CD14-positive monocyte (primary cell): ENCODE measurements around the gene CEP162. TPM values are rescaled to one million over a fixed set of nuclear protein-coding genes. Genes with fewer than 3 reads are reported as not detected.
"Not testable (repeated sequence)": the region's sequence is repeated elsewhere in the genome, so short reads cannot be mapped to it uniquely, and the experiment has no call there.

Source experiments
- DNase-seq, 3 donors: peaks; one replicate each; pipeline ENCODE4 v3.0.0-alpha.2; 2011 to 2022
- H2AFZ ChIP-seq: 2 replicates; pipeline ENCODE4 v1.6.0; 2012; ENCODE audit warnings: mild to moderate bottlenecking, low read depth, low read length, inconsistent platforms; ENCODE audit not compliant: insufficient read depth, poor library complexity, severe bottlenecking
- H3K27ac ChIP-seq, 2 donors: 1 replicate in 1 of 2; 2 replicates in 1 of 2; pipeline ENCODE4 v1.5.1; 2012 to 2013; ENCODE audit warnings: low read length in 2 of 2, control low read depth in 1 of 2, inconsistent platforms in 1 of 2, low read depth in 1 of 2, mild to moderate bottlenecking in 1 of 2
- H3K27me3 ChIP-seq, 2 donors: one replicate each; pipeline versions ENCODE4 v1.6.0 to v1.6.1; 2011 to 2013; ENCODE audit warnings: low read length in 2 of 2; ENCODE audit not compliant: control insufficient read depth in 2 of 2, insufficient read depth in 2 of 2
- H3K36me3 ChIP-seq, 2 donors: replicated peaks in 1 of 2; 1 replicate in 1 of 2; 2 replicates in 1 of 2; pipeline versions ENCODE4 v1.5.1 to v1.6.1; 2012 to 2013; ENCODE audit warnings: low read length in 2 of 2, control low read depth in 1 of 2, inconsistent platforms in 1 of 2, mild to moderate bottlenecking in 1 of 2; ENCODE audit not compliant: insufficient read depth in 2 of 2, control insufficient read depth in 1 of 2
- H3K4me1 ChIP-seq, 2 donors: 1 replicate in 1 of 2; 2 replicates in 1 of 2; pipeline versions ENCODE4 v1.5.1 to v1.6.1; 2012 to 2013; ENCODE audit warnings: low read length in 2 of 2, control low read depth in 1 of 2, inconsistent platforms in 1 of 2, mild to moderate bottlenecking in 1 of 2, moderate library complexity in 1 of 2; ENCODE audit not compliant: insufficient read depth in 2 of 2, control insufficient read depth in 1 of 2
- H3K4me2 ChIP-seq: replicated peaks from 2 replicates; pipeline ENCODE3; 2012; ENCODE audit warnings: low read length, moderate library complexity, mild to moderate bottlenecking; ENCODE audit not compliant: poor library complexity, severe bottlenecking; ENCODE audit errors: extremely low read depth
- H3K4me3 ChIP-seq, 3 experiments: fragments of 200-600 bp in 1 of 3; sonication (generic) in 1 of 3; replicated peaks in 1 of 3; 1 replicate in 2 of 3; 2 replicates in 1 of 3; pipeline ENCODE4 v1.5.1; 2011 to 2013; ENCODE audit warnings: low read length in 3 of 3, mild to moderate bottlenecking in 3 of 3, control low read depth in 2 of 3, low read depth in 2 of 3, inconsistent platforms in 1 of 3, moderate library complexity in 1 of 3
- H3K79me2 ChIP-seq: 2 replicates; pipeline ENCODE4 v1.6.0; 2012; ENCODE audit warnings: mild to moderate bottlenecking, control low read depth, inconsistent platforms, low read length, moderate library complexity; ENCODE audit not compliant: insufficient read depth
- H3K9ac ChIP-seq: 2 replicates; pipeline ENCODE4 v1.6.0; 2017; ENCODE audit warnings: low read length, mild to moderate bottlenecking; ENCODE audit not compliant: insufficient read depth, poor library complexity, severe bottlenecking
- H3K9me3 ChIP-seq, 2 donors: replicated peaks in 1 of 2; 1 replicate in 1 of 2; 2 replicates in 1 of 2; pipeline versions ENCODE4 v1.5.1 to v1.6.1; 2012 to 2013; ENCODE audit warnings: low read length in 2 of 2, control low read depth in 1 of 2; ENCODE audit not compliant: control insufficient read depth in 1 of 2, insufficient read depth in 1 of 2
- H4K20me1 ChIP-seq: 2 replicates; pipeline ENCODE4 v1.6.0; 2012; ENCODE audit warnings: mild to moderate bottlenecking, low read length, control low read depth, moderate library complexity; ENCODE audit not compliant: insufficient read depth
- H3K27ac Mint-ChIP-seq, 7 donors: one replicate each; pipeline ENCODE4 v1.8.0; 2020; ENCODE audit warnings: mild to moderate bottlenecking in 7 of 7, mixed read lengths in 7 of 7, moderate library complexity in 6 of 7, inconsistent platforms in 2 of 7
- H3K27me3 Mint-ChIP-seq, 3 donors: one replicate each; pipeline ENCODE4 v1.8.0; 2021 to 2022; ENCODE audit warnings: low read depth in 3 of 3, mild to moderate bottlenecking in 3 of 3, mixed read lengths in 3 of 3, moderate library complexity in 3 of 3, inconsistent platforms in 1 of 3
- H3K36me3 Mint-ChIP-seq, 2 donors: one replicate each; pipeline ENCODE4 v1.8.0; 2020; ENCODE audit warnings: mixed read lengths in 2 of 2, inconsistent platforms in 1 of 2, mild to moderate bottlenecking in 1 of 2
- H3K4me1 Mint-ChIP-seq: one replicate; pipeline ENCODE4 v1.8.0; 2020; ENCODE audit warnings: mild to moderate bottlenecking, mixed read lengths
- H3K4me3 Mint-ChIP-seq, 2 donors: one replicate each; pipeline ENCODE4 v1.8.0; 2020; ENCODE audit warnings: mild to moderate bottlenecking in 2 of 2, mixed read lengths in 2 of 2, moderate library complexity in 1 of 2
- H3K9me3 Mint-ChIP-seq, 7 donors: one replicate each; pipeline ENCODE4 v1.8.0; 2020 to 2022; ENCODE audit warnings: mixed read lengths in 7 of 7, mild to moderate bottlenecking in 6 of 7, moderate library complexity in 6 of 7, inconsistent platforms in 2 of 7
- WGBS: methylation state at CpG from one replicate; pipeline ENCODE4 v1.1.5; 2013; ENCODE audit warnings: missing lambda C conversion rate; ENCODE audit not compliant: insufficient coverage; 5-methylcytosine and 5-hydroxymethylcytosine counted together
- intact Hi-C, 2 donors: fragments of 100-400 bp; cut with micrococcal nuclease; formaldehyde crosslinking; loops; one replicate each; pipeline versions ENCODE4 v1.15.0 to v1.15.1; 2023
- polyA plus RNA-seq, 3 donors: library from polyadenylated mRNA; depleted of rRNA in 1 of 3; unstranded in 2 of 3; stranded (reverse) in 1 of 3; fragments of 300-500 nt in 2 of 3; fragments of >200 nt in 1 of 3; fragmentation: Illumina TruSeq in 2 of 3; gene quantifications; 1 replicate in 2 of 3; 2 replicates in 1 of 3; pipeline ENCODE4 v1.2.3, GENCODE V29; 2012 to 2021
- TF ChIP-seq, protein P1 (sequence below): fragments of 200-600 bp; IDR thresholded peaks from one replicate; pipeline ENCODE4 v1.8.0; 2022; ENCODE audit warnings: antibody characterized with exemption, mild to moderate bottlenecking

The CEP162 gene
- polyA plus RNA-seq, 3 donors: 1.5 to 2.7 (median 1.6) TPM

- H3K4me2 ChIP-seq: no peak overlapping the region
- intact Hi-C loops: no loop called here
- H3K36me3 ChIP-seq: no peaks in the 10 kb centered on the region
- H3K27ac ChIP-seq: no peak overlapping the region
- no peaks in the 10 kb centered on the region for H3K4me1 Mint-ChIP-seq
- no peak overlapping the region for H2AFZ ChIP-seq
- peaks cover 0 to 9% (median 2%) of the 10 kb centered on the region in 7 donors for H3K9me3 Mint-ChIP-seq
- no peaks in the 10 kb centered on the region for H3K36me3 Mint-ChIP-seq
- H3K9me3 ChIP-seq: peaks cover 4 to 6% of the 10 kb centered on the region in 2 donors
- peaks cover 0 to 1% (median 0%) of the 10 kb centered on the region in 3 donors for H3K27me3 Mint-ChIP-seq
- no peak for DNase-seq
- no peaks in the 10 kb centered on the region for H3K27me3 ChIP-seq
- no peak overlapping the region for H3K9ac ChIP-seq
- no peak overlapping the region for H3K27ac Mint-ChIP-seq
- no peak overlapping the region for H3K4me3 Mint-ChIP-seq
- H3K4me1 ChIP-seq: no peaks in the 10 kb centered on the region
- H4K20me1 ChIP-seq: no peaks in the 10 kb centered on the region
- H3K79me2 ChIP-seq: no peaks in the 10 kb centered on the region
- no CpG with 5 or more reads among the region's 1 CpG for WGBS
- no peak overlapping the region for H3K4me3 ChIP-seq
- TF ChIP-seq, protein P1, sequence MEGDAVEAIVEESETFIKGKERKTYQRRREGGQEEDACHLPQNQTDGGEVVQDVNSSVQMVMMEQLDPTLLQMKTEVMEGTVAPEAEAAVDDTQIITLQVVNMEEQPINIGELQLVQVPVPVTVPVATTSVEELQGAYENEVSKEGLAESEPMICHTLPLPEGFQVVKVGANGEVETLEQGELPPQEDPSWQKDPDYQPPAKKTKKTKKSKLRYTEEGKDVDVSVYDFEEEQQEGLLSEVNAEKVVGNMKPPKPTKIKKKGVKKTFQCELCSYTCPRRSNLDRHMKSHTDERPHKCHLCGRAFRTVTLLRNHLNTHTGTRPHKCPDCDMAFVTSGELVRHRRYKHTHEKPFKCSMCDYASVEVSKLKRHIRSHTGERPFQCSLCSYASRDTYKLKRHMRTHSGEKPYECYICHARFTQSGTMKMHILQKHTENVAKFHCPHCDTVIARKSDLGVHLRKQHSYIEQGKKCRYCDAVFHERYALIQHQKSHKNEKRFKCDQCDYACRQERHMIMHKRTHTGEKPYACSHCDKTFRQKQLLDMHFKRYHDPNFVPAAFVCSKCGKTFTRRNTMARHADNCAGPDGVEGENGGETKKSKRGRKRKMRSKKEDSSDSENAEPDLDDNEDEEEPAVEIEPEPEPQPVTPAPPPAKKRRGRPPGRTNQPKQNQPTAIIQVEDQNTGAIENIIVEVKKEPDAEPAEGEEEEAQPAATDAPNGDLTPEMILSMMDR: no peak
Measured at GRCh38 chr6:84086056-84086455, 141.4 kb downstream of the CEP162 start.

DNA sequence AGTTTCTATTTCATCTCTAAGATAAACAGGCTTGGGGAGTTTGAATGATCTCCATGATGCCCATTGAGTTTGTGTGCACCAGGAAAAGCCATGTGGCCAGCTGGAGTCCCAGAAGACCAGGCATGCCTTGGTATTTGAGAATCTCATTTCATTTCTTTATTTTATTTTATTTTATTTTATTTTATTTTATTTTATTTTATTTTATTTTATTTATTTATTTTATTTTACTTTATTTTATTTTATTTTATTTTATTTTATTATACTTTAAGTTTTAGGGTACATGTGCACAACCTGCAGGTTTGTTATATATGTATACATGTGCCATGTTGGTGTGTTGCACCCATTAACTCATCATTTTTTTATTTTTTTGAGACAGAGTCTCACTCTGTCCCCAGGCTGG is 142.7 kb downstream of the CEP162 start:
- H3K36me3 ChIP-seq, H3K9me3 Mint-ChIP-seq, H3K9me3 ChIP-seq, H3K27ac Mint-ChIP-seq, H3K79me2 ChIP-seq, H3K4me3 Mint-ChIP-seq, DNase-seq, H2AFZ ChIP-seq, H3K36me3 Mint-ChIP-seq, H4K20me1 ChIP-seq, H3K9ac ChIP-seq, H3K4me2 ChIP-seq, H3K27me3 Mint-ChIP-seq, H3K4me1 ChIP-seq, intact Hi-C loops, H3K27ac ChIP-seq, H3K4me1 Mint-ChIP-seq, H3K4me3 ChIP-seq, H3K27me3 ChIP-seq: not testable (repeated sequence)
